Lung (tissue), 12 donors: ENCODE data around the gene RAPGEF2. TPM values are rescaled to one million over a fixed set of nuclear protein-coding genes. Genes with fewer than 3 reads are reported as not detected.
"Not testable (repeated sequence)": the region's sequence is repeated elsewhere in the genome, so short reads cannot be mapped to it uniquely, and the experiment has no call there.

Experiments
- ATAC-seq: fragments of 200-7000 bp; cut with Tn5 transposase; one replicate; pipeline ENCODE4 v1.9.1; 2020; ENCODE audit warnings: moderate number of reproducible peaks; ENCODE audit not compliant: insufficient read depth, low FRiP score
- DNase-seq, 3 donors: peaks; one replicate each; pipeline ENCODE4 v3.0.0-alpha.2; 2013 to 2017
- H3K27ac ChIP-seq, 2 donors: one replicate each; pipeline ENCODE4 v1.5.1; 2013; ENCODE audit warnings: mild to moderate bottlenecking in 2 of 2, moderate library complexity in 2 of 2, control low read depth in 1 of 2, inconsistent platforms in 1 of 2, low read depth in 1 of 2, low read length in 1 of 2
- H3K27me3 ChIP-seq, 3 donors: one replicate each; pipeline ENCODE4 v1.5.1; 2013; ENCODE audit warnings: low read length in 2 of 3; ENCODE audit not compliant: control insufficient read depth in 3 of 3, insufficient read depth in 3 of 3
- H3K36me3 ChIP-seq, 4 donors: one replicate each; pipeline ENCODE4 v1.5.1; 2013; ENCODE audit warnings: low read length in 4 of 4, mild to moderate bottlenecking in 1 of 4, moderate library complexity in 1 of 4; ENCODE audit not compliant: control insufficient read depth in 4 of 4, insufficient read depth in 4 of 4
- H3K4me1 ChIP-seq, 5 donors: one replicate each; pipeline ENCODE4 v1.5.1; 2013; ENCODE audit warnings: low read length in 5 of 5, mild to moderate bottlenecking in 2 of 5, moderate library complexity in 1 of 5; ENCODE audit not compliant: control insufficient read depth in 5 of 5, insufficient read depth in 5 of 5
- H3K4me3 ChIP-seq: one replicate; pipeline ENCODE4 v1.5.1; 2013; ENCODE audit warnings: mild to moderate bottlenecking, control low read depth, moderate library complexity
- H3K9ac ChIP-seq, 2 donors: one replicate each; pipeline ENCODE4 v1.5.1; 2013; ENCODE audit warnings: low read length in 2 of 2, control low read depth in 1 of 2; ENCODE audit not compliant: insufficient read depth in 1 of 2
- H3K9me3 ChIP-seq, 4 donors: one replicate each; pipeline ENCODE4 v1.5.1; 2013; ENCODE audit warnings: low read length in 3 of 4, mild to moderate bottlenecking in 1 of 4, moderate library complexity in 1 of 4; ENCODE audit not compliant: control insufficient read depth in 4 of 4, insufficient read depth in 3 of 4
- CTCF ChIP-seq: IDR thresholded peaks from 2 replicates; pipeline ENCODE4 v1.5.1; 2012; ENCODE audit warnings: mild to moderate bottlenecking; ENCODE audit errors: control extremely low read depth, extremely low read depth
- WGBS, 2 donors: extraction: QIAGEN DNeasy Blood & Tissue Kit; methylation state at CpG; one replicate each; pipeline ENCODE4 v1.1.7; 2013; 5-methylcytosine and 5-hydroxymethylcytosine counted together
- polyA plus RNA-seq, 2 donors: library from polyadenylated mRNA; stranded (reverse); fragments of 200-250 nt; gene quantifications; one replicate each; pipeline ENCODE4 v1.2.1, GENCODE V29; 2013
- total RNA-seq, 2 donors: library from RNA; depleted of rRNA in 1 of 2; stranded (reverse); fragments of >200 nt in 1 of 2; gene quantifications; one replicate each; pipeline ENCODE4 v1.2.1, GENCODE V29; 2014 to 2021
- donor health status: control.
- donor health status: control.
- donor health status: Bipolar disorder and iron deficiency.
- donor health status: healthy.
- donor health status: DM: yes; HTN: yes; CAD: no.

RAPGEF2 gene
- total and polyA plus RNA-seq, 4 donors = 8.6 to 88.7 (median 32.2) TPM

- Histone ChIP-seq H3K4me3 (no peak overlapping the region), H3K27me3 (no peaks in the 10 kb centered on the region), H3K9ac (no peak overlapping the region), H3K27ac (peak overlapping the region in 1 of 2 donors; percentile 45), H3K36me3 (peaks cover 0 to 12% (median 5%) of the 10 kb centered on the region in 4 donors), H3K4me1 (peaks cover 0 to 21% (median 0%) of the 10 kb centered on the region in 5 donors), H3K9me3 (peaks cover 0 to 3% (median 0%) of the 10 kb centered on the region in 4 donors)
- 65 to 68% methylated on average over 4 of the region's 4 CpGs for WGBS, 2 donors
- no peak for DNase-seq
- no peak for TF ChIP-seq CTCF
- ATAC-seq = no peak
These were observed 205.9 kb downstream of the RAPGEF2 start for GRCh38 chr4:159308566-159309340.

DNA sequence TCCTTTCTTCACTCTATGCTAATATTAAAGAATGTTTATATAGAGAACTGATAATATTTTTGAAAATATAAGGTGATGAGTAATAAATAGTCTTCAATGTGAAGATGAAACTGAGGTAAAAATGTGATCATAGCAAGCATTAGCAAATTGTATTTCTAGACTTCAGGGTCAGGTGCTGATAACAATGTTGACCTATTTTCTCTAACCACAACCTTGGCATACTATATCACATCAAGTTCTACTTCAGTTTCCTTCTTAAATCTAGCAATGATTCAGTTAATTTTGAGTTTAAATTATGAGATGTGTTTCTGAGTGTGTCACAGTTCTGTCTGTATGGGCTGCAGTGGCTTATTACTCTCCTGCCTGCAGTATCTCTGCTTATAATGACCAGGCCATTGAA lies 209.4 kb downstream of the RAPGEF2 start:
- H3K4me1 ChIP-seq = peaks cover 0 to 24% (median 0%) of the 10 kb centered on the region in 5 donors
- no peak overlapping the region for H3K9ac ChIP-seq
- DNase-seq = no peak
- no peaks in the 10 kb centered on the region for H3K27me3 ChIP-seq
- no peak overlapping the region for H3K27ac ChIP-seq
- no peak for ATAC-seq
- H3K9me3 ChIP-seq = no peaks in the 10 kb centered on the region
- peaks cover 3 to 14% (median 6%) of the 10 kb centered on the region in 4 donors for H3K36me3 ChIP-seq
- no peak overlapping the region for H3K4me3 ChIP-seq
- no peak for TF ChIP-seq CTCF

- not testable (repeated sequence) for H3K27ac ChIP-seq, H3K4me3 ChIP-seq, H3K27me3 ChIP-seq, H3K9ac ChIP-seq, ATAC-seq, H3K9me3 ChIP-seq, DNase-seq
- 93 to 94% methylated on average over 12 of the region's 12 CpGs for WGBS, 2 donors
- peaks cover 0 to 14% (median 0%) of the 10 kb centered on the region in 5 donors for H3K4me1 ChIP-seq
- H3K36me3 ChIP-seq = peaks cover 3 to 14% (median 6%) of the 10 kb centered on the region in 4 donors
These were observed 213.0 kb downstream of the RAPGEF2 start for GRCh38 chr4:159315879-159316278.

- TF ChIP-seq CTCF = no peak
- Histone ChIP-seq H3K27ac (no peak overlapping the region), H3K9ac (no peak overlapping the region), H3K27me3 (no peaks in the 10 kb centered on the region), H3K36me3 (peaks cover 4 to 15% (median 6%) of the 10 kb centered on the region in 4 donors), H3K9me3 (no peaks in the 10 kb centered on the region), H3K4me1 (peaks cover 0 to 15% (median 0%) of the 10 kb centered on the region in 5 donors), H3K4me3 (no peak overlapping the region)
- WGBS, 2 donors = 95% methylated on average over 5 of the region's 5 CpGs
- DNase-seq (no peak), ATAC-seq (no peak)
These were observed 214.3 kb downstream of the RAPGEF2 start for GRCh38 chr4:159317203-159317602.
